GM21825 (cell line): ENCODE measurements around the gene TSPAN5.
A peak's percentile ranks its signal among the peaks of the same experiment; 100 is the strongest.

Source experiments
- ATAC-seq: cut with Tn5 transposase; IDR thresholded peaks from one replicate; pipeline ENCODE4 v1.9.1; 2021; ENCODE audit warnings: mild to moderate bottlenecking, moderate library complexity; ENCODE audit not compliant: unreplicated experiment

TSPAN5 gene

DNA sequence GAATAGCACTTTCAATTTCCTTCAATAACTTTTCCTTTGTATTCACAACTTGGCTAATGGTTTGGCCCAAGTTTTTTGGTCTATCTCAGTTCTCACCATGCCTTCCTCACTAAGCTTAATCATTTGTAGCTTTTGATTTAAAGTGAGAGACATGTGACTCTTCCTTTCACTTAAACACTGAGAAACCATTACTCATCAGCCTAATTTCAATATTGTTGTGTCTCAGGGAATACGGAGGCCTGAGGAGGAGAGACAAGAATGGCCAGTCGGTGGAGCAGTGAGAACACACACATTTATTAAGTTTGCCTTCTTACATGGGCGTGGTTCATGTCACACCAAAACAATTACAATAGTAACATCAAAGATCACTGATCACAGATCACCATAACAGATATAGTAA is 56.7 kb downstream of the TSPAN5 start:
- peak; percentile 78 for ATAC-seq

DNA sequence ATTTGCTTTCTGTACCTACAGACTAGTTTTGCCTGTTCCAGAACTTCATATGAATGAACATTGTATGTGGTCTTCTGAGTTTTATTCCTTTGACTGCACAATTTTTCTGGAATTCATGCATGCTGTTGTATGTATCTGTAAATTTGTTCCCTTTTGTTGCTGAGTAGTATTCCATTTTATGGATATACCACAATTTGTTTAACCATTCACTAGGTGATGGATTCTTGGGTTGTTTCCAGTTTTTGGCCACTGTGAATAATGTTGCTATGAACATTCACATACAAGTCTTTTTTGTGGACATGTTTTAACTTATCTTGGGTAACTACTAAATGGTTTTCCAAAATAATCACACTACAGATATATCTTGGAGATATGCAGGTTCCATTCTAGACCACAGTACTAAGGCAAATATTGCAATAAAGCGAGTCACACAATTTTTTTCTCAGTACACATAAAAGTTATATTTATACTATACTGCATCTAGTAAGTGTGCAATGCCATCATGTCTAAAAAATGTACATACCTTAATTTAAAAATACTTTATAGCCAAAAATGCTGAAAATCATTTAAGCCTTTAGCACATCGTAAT is 58.7 kb downstream of the TSPAN5 start:
- ATAC-seq = no peak

DNA sequence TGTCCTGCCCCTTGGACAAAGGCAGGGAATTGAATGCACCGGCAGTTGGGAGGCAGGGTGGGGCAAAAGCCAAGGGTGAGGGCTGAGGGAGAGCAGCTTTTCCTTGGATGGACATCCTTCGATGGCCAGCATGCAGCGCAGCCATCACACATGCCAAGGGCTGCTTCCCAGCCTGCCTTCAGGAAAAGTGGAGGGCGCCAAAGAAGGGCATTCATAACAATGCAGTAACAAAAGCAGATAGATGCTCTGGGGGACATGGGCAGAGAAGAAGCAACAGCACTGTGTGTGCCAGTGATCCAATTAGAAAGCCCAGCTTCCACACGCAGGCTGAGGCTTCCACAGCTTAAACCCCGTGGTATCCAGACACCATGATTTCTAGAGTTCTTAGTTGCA is 71.5 kb downstream of the TSPAN5 start:
- ATAC-seq = no peak

DNA sequence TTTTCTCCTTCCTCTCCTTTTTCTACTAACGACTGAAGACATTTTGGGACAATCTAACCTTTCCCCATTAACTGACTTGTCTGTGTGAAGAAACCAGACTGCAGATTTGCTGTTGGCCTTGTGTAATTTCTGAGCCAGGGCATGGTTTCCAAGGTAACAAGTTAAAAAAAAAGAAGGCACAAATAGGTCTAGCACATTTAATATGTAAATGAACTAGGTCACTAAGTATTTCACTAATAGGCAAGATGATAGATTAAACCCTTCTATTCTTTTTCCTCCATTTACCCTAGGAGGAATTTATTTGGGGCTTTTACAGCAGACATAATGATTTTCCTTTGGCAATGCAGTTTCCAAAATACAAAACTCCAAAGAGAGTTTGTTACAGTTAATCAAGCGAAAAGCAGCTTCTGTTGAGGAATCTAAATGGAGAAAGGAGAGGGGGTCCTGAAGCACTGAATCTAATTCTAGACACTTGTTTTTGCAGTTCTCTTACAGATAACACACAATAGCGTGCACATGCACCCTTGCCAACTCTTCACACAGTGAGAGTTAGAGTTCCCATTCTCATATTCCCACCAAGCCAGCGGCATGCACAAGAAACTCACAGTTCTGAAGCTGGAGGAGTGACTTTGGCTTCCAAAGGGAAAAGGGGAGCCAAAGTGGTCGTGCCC is 72.0 kb downstream of the TSPAN5 start:
- no peak for ATAC-seq

DNA sequence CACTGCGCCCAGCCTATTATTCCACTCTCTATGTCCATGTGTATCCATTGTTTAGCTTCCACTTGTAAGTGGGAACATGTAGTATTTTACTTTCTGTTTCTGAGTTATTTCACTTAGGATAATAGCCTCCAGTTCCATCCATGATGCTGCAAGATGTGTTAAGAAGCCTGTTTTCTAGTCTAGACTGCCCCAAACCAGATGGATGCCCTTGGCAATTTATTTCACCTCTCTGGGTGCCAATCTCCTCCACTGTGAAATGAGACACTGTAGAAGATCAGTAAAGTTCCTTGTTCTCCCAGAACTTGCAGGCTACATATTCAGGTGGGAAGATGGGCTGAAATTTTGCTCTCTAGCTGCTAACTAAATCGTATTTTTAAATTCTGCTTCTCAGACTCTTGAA is 72.8 kb downstream of the TSPAN5 start:
- no peak for ATAC-seq

DNA sequence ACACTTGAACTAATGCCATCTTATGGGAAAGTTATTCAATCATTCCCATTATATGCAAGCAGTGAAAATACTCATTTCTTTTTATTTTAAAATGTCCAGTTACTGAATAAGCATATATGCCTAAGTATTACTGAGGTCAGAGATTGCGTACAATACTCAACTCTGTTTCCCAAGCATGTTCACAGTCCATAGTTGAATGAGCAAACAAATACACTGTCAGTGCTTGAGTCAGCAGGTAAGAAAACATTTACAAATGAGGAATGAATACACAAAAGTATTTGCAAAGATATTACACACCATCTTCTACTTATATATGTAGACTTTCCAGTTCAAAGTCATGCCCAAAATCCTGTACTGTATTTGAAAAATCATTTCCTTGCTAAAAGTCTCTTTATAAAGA is 74.1 kb downstream of the TSPAN5 start:
- ATAC-seq = no peak

DNA sequence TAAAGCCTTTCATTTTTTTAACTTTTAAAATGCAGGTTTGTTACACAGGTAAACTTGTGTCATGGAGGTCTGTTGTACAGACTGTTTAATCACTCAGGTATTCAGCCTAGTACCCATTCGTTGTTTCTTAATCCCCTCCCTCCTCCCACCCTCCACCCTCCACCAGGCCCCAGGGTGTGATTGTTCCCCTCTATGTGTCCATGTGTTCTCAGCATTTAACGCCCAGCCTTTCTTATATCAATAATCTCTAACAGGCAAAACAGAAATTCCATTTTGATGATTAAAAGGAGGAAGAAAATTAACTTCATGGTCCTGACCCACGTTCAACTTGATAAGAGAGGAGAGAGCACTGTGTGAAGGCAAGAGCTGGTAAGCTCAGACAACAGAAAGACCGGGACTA is 75.1 kb downstream of the TSPAN5 start:
- no peak for ATAC-seq

DNA sequence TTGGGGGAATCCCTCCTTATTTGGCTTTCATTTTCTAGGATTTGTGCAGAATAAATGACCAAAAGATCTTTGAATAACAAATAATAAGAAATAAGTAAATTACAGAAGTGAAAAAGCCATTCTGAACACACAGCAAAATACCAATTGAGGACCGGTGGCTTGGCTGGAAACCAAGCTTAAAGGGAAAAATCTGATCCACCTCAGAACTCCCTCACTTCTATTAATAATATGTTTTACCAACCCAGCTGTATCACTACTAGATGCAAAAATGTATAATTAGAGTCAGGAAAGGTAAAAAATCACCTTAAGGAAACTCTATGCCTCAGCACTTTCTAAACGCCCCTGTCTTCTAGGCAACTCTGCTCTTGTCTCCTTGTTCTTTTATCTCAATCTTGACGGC is 77.3 kb downstream of the TSPAN5 start:
- no peak for ATAC-seq

DNA sequence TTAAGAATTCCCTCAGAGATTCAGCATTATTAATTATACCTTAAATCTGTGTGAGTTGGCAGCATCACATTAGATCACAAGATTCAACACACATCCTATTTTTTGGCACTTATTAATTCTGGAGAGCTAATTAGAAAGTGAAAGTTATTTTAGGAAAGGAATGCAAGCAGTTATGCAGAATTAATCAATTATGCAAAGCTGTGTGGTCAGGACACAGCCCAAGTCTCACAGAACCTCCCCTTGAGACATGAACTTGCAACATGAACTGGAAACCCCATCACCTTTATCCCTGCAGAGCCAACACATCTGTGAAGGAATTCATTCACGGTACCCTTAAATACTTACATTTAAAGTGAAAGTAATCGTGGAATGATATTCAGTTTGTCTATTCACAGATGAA is 80.5 kb downstream of the TSPAN5 start:
- no peak for ATAC-seq

DNA sequence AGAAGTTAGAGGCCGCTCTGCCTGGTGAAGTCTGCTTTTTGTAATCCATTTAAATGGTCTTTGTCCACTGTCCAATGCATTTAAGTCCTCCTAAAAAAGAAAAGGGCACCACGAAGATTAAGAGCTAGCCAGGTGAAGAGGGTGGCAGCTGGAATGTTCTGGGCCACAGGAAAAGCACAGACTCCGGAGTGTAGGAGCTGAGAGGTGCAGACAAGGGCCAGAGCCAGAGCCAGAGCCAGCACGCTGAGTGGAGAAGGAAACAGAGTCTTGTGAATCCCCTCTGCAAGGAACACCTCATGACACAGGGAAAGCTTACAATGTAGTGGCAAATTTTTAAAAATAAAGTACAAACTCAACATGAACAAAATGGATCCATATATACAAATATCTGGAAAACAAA is 83.6 kb downstream of the TSPAN5 start:
- ATAC-seq = no peak

DNA sequence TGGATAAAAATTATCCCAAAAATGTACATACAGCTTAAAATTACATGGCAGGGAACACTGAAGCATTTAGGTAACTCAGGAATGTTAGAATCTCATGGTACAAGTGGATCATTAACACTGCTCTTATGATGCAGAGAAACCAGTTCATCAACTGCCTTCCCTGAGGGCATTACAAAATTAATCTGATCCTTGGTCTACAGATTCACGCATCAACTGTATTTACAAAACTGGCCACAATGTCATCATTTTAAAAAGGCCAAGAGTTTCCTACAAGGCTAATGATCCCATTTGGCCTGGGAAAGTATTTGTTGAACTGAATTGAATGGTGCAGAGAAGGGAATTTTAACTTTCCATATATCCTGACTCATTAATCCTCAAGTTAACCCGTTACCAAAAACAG is 84.6 kb downstream of the TSPAN5 start:
- ATAC-seq = no peak

DNA sequence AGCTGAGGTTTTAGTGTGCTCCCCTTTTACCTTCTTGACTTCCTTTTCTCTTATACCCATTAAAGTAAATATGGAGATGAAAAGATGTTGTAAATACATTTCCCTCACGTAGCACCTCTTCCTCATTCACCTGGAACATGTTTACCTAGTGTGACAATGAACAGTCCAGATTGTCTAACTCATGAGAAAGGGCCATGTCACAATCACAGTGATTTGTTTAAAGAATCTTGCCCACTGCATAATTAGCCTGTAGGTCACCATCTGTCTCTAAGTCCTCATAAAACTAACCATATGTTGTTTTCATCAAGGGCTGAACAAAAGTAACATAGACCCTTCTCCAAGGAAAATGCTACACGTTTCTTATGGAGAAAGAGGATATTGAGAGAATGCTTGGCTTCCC is 85.7 kb downstream of the TSPAN5 start:
- no peak for ATAC-seq

DNA sequence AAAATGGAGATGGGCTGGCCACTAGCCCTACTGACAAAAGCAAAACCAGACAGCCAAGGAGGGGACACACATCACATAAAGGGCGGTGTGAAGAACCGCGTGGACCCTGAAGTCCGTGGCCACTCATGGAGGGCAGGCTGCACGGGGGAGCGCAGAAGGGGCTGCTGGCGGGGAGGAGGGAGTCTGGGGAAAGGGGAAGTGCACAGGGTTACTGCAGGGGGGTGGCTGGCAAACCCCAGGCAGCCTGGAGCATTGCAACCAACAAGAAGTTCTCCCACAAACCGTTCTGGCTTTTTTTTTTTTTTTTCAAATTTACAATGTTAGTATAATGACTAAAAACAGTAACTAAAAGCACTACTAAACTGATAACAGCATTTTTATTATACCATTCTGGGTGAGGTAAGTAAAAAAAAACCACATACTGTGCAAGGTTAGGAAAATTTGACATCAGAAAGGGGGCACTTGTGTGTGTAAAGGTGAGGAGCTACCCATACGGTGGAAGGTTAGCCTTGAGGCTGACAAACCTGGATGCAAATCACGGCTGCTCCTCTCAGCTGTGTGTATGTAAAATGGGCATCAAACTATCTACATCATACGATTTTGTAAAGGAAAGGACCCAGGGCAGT is 87.1 kb downstream of the TSPAN5 start:
- ATAC-seq = no peak

DNA sequence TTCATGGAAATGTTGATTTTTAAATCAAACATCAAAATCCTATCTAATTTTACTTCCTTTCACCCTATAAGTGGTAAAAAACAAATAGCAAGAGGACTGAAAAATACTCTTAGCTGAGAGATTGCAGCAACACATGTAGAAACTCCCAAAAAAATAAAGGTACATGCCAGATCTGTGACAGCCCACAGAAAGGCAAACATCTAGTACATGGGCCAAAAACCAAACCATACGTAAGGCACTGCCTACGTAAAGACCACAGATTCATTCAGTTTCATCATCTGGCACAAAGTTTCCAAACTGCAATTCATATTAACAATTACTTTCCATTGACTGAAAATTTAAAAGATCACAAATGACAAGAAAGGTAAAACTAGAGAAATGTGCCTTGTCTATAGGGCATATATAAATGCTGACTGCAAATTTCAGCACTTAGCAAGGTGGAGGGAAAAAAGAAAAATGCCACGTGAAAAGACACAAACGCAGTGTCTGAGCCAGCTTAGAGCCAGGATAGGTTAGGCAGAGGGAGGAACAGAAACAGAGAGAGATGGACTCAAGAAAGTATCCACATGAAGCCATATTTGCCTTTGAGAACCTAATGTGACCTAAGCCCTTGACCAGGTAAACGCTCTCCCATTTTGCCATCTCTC is 88.1 kb downstream of the TSPAN5 start:
- ATAC-seq = no peak

DNA sequence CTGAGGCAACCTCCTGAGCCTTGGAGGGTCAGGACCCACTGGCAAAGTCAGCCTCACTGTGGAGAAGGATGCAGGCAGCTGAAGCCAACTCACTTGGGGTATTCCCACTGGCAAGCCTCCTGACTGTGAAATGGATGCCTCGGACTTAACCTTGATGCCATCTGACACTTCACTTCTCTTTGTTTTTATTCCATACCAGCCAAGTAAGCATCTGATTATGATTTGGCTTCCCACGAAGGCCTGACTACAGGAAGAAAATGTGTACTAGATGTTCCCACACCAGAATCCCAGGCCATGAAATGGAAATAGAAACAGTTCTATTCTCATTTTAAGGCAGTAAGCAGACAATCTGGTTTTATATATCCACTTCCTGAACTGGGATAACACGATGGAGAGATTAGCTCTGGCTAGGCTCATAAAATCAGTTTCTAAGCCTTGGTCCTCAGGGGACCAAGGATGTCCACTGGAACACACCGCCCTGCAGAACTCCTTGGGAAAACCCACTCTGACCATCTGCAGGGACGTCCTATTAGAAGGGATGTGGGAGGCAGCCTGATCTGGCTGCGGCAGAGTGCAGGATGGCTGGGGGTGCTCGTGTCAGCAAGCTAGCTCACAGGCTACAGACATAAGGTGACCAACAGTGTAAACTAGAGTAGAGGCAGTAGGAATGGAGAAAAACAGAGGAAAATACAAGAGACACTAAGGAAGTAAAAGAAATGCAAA is 89.3 kb downstream of the TSPAN5 start:
- no peak for ATAC-seq

DNA sequence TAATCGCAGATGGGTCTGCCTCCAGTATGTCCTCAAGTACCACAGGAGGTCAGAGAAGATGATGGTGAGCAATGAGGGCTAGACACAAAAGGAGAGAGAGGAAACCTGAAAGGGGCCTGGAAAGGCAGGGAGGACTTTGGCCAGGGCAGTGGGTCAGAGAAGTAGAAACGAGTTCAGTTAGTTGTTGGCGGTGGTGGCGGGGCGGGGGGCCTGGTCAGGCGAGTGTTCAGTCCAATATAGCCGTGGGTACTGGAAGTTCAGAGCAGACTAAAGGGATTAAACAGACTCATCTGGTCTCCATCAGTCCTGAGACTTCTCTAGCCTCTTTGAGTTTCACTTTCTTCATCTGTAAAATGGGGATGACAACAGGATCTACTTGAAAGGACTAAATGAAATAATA is 90.8 kb downstream of the TSPAN5 start:
- ATAC-seq = no peak

DNA sequence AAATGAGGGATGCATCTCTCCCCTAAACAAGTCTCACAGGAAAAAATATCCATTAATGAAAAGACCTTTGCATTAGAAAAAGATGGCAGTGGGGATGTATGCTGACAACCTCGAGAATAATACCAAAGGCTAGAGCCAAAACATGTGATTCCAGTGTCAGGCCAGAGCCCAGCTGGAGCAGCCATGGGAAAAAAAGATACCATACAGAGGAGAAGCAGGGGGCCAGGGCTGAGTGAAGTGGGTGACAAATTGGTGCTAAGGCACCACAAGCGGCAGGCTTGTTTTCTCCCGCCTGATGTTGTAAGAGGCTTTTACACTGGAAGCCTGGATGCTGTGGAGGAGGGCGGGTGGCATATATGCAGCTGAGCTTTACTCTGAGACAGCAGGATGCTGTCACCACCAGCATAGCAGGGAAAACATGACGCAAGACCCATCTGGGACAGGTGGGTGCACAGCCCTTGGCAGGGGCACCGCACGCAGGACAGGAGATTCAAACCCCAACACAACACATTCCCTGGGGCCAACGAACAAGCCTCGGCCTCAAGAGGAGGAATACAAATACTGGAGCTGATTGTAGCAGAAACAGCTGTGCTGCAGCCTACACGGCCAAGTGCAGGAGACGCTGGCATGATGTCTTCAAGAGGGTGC is 91.9 kb downstream of the TSPAN5 start:
- no peak for ATAC-seq

DNA sequence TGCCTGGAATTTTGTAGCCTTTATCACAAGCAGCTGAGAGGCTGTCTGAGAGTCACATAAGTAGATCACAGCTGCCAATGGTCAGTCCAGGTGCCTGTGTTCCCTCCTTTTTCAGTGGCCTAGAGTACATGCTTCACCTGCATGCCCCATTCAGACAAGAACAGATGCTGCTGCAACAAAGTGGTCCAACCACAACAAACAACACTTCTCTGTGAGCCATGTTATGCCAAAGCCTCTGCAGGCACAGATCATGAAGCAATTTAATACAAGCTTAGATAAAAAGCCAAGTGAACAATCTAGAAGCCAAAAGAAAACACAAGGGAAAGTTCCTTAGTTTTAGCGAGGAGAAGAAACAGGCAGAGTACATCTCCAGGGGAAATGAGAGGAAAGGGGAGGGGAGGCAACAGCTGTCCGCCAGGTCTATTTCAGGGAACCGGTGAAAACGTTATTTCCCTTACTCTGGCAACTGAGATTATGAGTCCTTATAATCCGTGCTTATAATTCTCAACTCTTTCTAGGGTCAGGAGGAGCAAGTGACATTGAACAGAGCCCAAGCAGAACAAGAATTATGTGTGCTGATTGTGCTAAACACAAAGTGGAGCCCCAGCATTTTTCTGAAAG is 92.6 kb downstream of the TSPAN5 start:
- no peak for ATAC-seq

DNA sequence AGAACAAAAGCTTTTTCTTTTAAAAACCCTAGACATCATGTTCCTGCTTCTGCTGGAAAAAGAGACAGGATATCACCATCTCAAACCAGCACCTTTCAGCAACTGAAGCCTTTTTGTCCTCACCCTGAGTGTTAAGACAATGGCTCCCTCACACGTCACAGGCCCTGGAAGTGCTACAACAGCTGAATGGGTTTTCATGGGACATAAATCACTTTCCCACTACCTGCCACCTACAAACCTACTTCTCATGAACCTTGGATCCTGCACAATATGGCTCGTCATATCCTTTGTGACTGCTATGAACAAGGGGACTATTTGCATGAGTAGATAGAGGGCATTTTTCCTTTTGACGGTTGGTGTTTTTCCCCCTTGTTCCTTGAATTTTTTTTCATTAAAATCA is 93.6 kb downstream of the TSPAN5 start:
- no peak for ATAC-seq

DNA sequence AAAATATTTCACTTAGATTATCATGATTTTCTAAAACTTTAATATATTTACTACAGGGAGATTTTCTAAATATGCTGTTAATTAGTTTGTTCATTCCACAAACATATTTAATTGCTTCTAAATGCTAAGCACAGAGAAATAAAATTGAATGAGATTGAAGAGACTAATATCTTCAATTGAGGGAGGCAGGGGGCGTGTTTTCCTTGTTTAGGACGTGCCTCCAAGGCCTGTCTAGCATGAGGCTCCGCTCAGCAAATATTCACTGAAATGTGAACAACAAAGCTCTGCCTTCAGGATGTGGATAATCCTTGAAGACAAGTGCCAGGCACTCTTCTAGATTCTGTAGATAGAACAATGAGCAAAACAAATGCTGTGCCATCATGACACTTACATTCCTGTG is 98.1 kb downstream of the TSPAN5 start:
- no peak for ATAC-seq
